Measurements from ENCODE around the gene TMCC1.
"Not testable (repeated sequence)": the region's sequence is repeated elsewhere in the genome, so short reads cannot be mapped to it uniquely, and the experiment has no call there.

TMCC1 gene

GRCh38 chr3:129673897-129674797 is 219.4 kb downstream of the TMCC1 start:
- DNase-seq: no peak

- no peak for DNase-seq
Observed at GRCh38 chr3:129673012-129673411, 220.5 kb downstream of the TMCC1 start.

DNA sequence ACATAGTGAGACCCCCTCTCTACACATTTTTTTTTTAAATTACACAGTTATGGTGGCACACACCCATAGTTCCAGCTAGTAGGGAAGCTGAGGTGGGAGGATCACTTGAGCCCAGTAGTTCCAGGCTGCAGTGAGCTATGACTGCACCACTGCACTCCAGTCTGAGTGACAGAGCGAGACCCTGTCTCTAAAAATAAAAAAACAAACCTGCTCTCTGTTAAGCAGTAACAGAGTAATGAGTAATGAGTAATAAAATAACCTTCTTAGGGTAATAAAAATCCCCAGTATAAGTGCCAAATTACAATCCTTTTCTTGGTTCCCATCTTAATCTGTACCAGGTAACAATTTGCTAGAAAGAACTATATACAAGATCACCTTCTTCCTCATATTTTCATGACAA is 221.1 kb downstream of the TMCC1 start:
- DNase-seq: no peak

DNA sequence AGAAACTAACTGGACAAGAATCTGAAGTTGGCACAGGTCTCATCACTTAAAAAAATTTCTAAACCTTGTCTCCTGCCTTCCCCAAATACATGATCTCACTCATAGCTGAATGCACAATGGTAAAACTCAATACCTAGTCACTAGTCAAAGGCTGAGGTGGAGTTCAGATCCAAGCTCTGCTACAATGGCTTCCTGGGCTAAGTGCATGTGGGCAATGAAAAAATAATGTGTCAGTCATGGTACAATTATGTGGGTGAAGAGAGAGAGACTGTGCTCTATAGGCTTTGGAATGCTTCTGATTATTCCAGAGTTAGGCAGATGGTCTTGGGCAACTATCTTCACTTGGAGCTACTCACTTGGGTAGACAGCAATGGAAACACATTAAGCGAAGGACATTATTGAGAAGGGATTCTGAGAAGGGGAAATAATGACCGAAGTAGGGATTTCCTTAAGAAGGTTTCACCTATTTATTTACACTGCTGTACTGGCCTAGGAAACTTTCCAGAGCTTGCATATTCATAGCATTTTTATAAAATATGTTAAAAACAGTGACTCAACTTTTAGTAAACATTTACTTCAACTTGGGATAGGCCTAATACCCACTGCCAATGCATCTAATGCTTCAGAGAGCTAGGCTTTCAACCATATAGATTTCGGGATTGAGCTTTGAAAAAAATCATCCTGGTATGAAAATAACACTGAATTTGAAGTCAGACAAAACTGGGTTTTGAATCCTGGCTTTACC is 228.3 kb downstream of the TMCC1 start:
- DNase-seq: no peak

DNA sequence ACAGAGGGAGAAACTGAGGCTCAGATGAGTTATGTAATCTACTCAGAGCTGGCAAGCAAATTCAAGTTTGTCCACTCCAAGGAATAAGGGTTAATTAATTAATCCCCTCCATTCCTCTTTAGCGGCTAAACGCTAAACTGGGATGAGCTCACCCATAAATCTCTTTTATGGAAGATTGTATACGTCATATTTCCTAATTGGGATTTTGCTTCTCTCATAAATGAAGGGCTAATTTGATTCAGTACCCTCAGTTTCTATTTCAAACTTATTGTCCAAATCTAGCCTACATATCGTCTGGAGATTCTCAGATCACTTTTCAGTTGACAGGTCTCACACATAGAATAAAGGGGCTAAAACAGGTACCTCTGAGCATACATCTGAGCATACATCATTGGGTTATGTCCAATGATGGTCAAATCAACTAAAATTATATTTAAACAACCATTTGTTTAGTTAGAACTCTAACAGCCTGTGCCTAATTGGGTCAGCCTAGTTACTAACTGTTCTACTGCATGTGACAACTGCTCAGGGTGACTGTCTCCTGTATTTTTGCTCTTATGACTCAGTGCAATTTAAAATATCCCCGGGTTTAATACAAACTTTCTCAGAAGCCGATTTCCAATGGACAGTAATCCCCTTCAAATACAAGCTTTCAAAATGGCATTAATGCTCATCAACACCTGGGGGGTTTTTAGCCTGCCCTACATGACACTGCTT is 229.4 kb downstream of the TMCC1 start:
- no peak for DNase-seq

DNA sequence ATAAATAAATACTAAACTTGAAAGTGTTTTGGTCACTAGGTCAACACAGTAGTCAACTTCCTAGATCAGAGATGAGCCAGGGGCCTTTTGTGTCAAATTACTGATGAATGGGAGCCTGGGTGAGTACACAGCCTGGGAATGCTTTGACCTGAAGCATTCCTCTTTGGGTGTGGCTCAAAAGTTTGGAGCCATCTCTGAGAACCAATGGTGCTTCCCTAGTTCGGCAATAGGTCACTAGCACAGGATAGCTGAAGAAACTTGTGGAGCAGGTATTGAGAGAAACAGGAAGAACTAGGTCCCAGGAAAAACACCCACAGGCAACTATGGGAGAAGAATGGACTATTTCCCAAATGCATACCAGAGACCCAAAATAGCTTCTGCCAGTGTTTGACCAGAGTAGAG is 230.5 kb downstream of the TMCC1 start:
- DNase-seq: no peak

DNA sequence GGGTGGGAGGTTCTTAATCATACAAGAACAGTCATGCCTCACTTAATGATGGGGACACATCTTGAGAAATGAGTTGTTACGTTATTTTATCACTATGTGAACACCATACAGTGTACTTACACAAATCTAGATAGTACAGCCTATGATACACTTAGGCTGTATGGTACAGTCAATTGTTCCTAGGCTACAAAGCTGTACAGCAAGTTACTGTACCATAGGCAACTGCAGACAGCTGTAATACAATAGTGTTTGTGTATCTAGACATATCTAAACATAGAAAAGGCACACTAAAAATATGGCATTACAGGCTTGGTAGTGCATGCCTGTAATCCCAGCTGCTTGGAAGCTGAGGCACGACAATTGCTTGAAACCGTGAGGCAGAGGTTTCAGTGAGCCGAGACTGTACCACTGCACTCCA is 231.3 kb downstream of the TMCC1 start:
- DNase-seq: no peak

GRCh38 chr3:129661766-129662165 is 231.7 kb downstream of the TMCC1 start:
- no peak for DNase-seq

GRCh38 chr3:129658110-129658843 is 235.2 kb downstream of the TMCC1 start:
- no peak for DNase-seq

DNA sequence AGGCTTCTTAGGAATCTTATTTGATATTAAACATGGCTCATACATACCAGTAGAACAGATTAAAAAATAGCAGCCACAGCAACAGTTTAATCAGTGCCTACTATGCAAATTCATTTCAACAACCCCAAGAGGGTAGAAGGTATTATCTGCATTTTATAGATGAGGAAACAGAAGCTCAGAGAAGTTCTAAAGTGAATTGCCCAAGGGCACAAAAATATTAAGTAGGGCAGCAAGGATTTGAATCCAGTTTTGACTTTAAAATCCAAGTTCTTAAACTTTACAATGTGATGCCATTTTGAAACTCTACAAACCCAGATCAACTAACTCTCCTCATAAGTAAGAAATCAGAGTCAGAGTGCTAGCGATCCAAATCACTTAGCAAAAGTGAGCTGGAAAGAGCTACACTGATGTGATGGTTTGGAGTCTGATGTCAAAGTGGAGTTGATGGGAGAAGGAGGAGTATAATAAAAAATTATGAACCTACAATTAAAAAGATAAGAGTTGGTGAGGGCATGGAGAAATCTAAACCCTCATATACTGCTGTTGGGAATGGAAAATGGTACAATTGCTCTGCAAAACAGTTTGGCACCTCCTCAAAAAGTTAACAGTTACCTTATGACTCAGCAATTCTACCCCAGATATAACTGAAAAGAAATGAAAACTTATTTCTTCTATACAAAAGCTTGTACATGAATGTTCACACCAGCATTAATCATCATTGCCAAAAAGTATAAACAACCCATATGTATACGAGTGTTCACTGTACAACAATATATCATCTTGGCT is 236.1 kb downstream of the TMCC1 start:
- no peak for DNase-seq

- no peak for DNase-seq
Observed at GRCh38 chr3:129656659-129657247, 236.8 kb downstream of the TMCC1 start.

DNA sequence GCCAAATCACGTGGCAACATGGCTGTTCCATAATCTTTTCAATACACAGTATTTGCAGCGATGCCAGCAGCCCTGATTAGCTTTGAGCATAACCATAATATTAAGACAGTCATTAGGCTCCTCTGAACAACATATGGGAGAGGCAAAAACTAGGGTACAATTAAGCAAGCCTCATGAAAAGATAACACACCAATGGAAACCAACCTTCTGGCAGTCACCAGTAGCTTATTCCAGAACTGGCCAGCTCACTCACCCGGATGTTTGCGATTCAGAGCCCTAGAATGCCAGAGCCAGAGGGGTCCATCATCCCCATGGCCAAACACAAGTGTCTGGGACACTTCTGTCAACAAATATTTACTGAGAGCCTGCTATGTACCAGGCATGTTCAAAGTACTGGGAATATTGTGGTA is 238.2 kb downstream of the TMCC1 start:
- DNase-seq: no peak

DNA sequence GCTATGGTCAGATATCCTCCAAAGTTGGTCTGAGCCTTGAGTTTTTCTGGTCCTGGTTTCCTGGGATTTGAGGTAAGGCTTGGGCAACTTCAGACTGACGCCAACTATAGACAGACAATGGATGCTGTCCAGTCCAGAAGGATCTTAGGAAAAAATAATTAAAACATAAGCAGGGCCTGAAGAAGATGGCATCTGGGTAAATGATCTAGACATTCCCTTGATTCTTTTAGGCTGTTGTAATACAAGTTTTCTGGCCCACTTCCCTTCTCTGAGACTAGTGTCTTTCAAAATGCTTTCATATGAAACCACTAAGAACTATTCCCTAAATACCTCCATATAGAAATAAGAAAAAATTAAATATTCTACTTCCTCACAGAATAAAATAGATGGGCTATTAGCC is 239.4 kb downstream of the TMCC1 start:
- DNase-seq: no peak

DNA sequence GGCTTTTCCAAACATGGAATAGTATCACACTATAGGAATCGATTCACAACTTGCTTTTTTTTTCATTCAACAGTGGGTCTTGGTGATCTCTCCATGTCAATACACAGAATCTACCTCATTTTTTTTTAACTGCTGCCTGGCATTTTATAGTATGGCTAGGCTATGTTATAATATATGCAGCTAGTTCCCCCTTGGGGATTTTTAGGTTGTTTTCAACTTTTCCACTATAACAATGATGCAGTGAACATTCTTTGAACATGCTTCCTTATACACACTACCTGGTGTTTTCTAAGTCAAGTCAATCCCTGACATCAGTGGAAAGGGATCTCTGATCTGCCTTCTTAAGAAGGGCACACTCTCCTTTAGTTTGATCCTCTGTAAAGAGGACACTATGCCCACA is 240.5 kb downstream of the TMCC1 start:
- DNase-seq: no peak

DNA sequence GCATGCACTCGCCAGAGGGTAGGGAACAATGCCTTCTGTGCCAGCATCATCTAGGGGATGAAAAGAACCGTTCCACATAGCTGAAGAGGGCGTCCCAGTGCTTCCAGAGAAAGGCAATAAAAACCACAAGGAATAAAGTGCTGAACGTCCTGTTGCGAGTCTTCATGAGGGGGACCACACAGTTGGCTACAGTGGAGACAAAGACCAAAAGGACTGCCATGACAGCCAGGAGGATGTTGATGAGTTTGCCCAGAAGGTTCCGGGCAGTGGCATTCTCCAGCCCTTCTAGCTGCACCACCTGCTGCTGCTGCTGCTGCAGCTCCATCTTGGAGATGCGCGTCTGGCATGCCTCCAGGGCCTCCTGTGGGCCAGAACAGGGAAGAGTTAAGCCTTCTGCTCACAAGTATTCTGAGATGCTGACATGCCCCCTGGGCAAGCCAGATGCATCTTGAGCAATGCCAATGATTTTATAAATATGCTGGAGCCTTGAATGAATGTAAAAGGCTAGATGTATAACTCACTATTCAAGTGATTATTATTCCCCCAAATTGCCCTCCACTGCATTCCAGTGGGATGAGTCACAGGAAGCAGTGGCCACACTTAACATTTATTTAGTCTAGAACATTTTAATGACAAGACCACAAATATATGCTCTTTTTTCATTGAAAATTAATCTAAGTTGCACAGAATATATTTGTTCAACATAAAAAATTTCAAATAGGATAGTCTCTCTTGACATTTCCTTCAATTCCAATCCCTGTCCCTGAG is 241.9 kb downstream of the TMCC1 start:
- DNase-seq: no peak

DNA sequence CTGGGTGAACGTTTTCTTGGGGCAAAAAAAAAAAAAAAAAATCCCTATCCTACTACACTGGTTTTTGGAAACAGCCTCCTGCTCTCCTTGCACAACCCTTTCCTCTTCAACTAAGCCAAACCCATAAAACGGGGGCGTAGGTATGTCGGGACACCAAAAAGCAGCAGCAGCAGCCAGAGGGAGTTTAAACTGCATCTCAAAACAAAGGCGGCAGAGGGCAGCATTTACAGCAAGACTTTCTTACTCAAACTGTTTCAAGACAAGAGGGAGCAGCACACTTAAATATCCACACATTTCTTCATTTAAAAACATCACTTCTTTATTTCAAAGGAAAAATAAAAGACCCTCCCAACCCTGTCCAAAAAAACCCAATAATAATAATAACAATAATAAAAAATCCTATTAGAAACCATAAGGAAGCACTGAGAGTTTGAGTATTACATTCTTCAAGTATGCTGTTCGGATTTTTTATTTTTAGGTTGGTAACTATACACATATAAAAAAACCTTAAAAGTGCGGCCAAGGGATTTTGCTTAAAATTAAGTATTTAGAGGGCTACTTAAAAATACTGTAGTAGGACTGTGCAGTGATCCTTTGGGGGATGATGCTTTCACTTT is 243.1 kb downstream of the TMCC1 start:
- no peak for DNase-seq

GRCh38 chr3:129648391-129648790 is 245.1 kb downstream of the TMCC1 start:
- DNase-seq: no peak

GRCh38 chr3:129645286-129645685 is 248.2 kb downstream of the TMCC1 start:
- DNase-seq: no peak

- DNase-seq: no peak
Observed at GRCh38 chr3:129644836-129645235, 248.7 kb downstream of the TMCC1 start.

DNA sequence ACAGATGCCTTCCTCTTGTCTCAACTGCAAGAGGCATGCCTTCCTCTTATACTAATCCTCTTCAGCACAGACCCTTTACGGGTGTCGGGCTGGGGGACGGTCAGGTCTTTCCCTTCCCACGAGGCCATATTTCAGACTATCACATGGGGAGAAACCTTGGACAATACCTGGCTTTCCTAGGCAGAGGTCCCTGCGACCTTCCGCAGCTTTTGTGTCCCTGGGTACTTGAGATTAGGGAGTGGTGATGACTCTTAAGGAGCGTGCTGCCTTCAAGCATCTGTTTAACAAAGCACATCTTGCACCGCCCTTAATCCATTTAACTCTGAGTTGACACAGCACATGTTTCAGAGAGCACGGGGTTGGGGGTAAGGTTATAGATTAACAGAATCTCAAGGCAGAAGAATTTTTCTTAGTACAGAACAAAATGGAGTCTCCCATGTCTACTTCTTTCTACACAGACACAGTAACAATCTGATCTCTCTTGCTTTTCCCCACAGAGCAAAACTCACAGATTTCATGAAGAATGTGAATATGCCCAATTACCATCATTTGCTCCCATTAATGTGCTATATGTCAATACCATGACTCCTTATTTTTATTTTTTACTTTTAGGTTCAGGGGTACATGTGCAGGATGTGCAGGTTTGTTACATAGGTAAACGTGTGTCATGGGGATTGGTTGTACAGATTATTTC is 251.8 kb downstream of the TMCC1 start:
- DNase-seq: not testable (repeated sequence)

Data from 8988T (cell line).